ENCODE data around the gene PLS1.

DNA sequence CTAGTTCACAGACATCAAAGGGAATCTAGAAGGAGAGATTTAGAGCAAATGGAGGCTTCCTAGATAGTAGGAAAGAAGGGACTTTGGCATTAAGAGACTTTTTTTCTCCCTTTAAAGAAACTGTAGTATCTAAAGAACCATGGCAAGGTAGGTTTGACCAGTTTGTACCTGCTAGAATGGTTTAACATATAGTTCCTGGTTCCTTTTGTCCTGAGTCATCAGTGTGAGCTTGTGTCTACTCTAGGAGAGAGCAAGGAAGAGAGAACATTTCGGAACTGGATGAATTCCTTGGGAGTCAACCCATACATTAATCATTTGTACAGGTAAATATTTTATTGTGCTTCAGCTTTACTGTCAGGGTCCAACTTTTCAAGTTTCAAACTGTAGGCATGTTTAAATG lies 98.0 kb downstream of the PLS1 start:
- TF ChIP-seq, protein P1, sequence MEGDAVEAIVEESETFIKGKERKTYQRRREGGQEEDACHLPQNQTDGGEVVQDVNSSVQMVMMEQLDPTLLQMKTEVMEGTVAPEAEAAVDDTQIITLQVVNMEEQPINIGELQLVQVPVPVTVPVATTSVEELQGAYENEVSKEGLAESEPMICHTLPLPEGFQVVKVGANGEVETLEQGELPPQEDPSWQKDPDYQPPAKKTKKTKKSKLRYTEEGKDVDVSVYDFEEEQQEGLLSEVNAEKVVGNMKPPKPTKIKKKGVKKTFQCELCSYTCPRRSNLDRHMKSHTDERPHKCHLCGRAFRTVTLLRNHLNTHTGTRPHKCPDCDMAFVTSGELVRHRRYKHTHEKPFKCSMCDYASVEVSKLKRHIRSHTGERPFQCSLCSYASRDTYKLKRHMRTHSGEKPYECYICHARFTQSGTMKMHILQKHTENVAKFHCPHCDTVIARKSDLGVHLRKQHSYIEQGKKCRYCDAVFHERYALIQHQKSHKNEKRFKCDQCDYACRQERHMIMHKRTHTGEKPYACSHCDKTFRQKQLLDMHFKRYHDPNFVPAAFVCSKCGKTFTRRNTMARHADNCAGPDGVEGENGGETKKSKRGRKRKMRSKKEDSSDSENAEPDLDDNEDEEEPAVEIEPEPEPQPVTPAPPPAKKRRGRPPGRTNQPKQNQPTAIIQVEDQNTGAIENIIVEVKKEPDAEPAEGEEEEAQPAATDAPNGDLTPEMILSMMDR (IDR thresholded peaks at IDR 0.05) = no peak
- TF ChIP-seq POLR2AphosphoS5 (IDR thresholded peaks at IDR 0.05; ENCODE audit: low read depth, low read length) = no peak
- TF ChIP-seq SIN3A (IDR thresholded peaks at IDR 0.05; ENCODE audit: borderline replicate concordance, insufficient read depth, low read depth, low read length) = no peak
- no peak for TF ChIP-seq TCF7L2 (IDR thresholded peaks at IDR 0.05; ENCODE audit: low read depth, low read length)
- TF ChIP-seq, protein P2, sequence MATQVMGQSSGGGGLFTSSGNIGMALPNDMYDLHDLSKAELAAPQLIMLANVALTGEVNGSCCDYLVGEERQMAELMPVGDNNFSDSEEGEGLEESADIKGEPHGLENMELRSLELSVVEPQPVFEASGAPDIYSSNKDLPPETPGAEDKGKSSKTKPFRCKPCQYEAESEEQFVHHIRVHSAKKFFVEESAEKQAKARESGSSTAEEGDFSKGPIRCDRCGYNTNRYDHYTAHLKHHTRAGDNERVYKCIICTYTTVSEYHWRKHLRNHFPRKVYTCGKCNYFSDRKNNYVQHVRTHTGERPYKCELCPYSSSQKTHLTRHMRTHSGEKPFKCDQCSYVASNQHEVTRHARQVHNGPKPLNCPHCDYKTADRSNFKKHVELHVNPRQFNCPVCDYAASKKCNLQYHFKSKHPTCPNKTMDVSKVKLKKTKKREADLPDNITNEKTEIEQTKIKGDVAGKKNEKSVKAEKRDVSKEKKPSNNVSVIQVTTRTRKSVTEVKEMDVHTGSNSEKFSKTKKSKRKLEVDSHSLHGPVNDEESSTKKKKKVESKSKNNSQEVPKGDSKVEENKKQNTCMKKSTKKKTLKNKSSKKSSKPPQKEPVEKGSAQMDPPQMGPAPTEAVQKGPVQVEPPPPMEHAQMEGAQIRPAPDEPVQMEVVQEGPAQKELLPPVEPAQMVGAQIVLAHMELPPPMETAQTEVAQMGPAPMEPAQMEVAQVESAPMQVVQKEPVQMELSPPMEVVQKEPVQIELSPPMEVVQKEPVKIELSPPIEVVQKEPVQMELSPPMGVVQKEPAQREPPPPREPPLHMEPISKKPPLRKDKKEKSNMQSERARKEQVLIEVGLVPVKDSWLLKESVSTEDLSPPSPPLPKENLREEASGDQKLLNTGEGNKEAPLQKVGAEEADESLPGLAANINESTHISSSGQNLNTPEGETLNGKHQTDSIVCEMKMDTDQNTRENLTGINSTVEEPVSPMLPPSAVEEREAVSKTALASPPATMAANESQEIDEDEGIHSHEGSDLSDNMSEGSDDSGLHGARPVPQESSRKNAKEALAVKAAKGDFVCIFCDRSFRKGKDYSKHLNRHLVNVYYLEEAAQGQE (IDR thresholded peaks at IDR 0.05; ENCODE audit: insufficient read depth in 1 of 2, low read depth in 2 of 2, low read length in 1 of 2) = no peak
